HFFc6 (cell line): ENCODE data around the gene GNG3. TPM values are rescaled to one million over a fixed set of nuclear protein-coding genes. Genes with fewer than 3 reads are reported as not detected.
A peak's percentile ranks its signal among the peaks of the same experiment; 100 is the strongest.

ENCODE experiments used
- DNase-seq: peaks from one replicate; pipeline ENCODE4 v3.0.0-alpha.2; 2018
- H3K27ac Mint-ChIP-seq: 2 replicates; pipeline ENCODE4 v1.8.0; 2020; ENCODE audit warnings: mild to moderate bottlenecking, mixed read lengths
- H3K27me3 Mint-ChIP-seq: 2 replicates; pipeline ENCODE4 v1.8.0; 2021; ENCODE audit warnings: mild to moderate bottlenecking, moderate library complexity, mixed read lengths; ENCODE audit not compliant: insufficient read depth
- H3K36me3 Mint-ChIP-seq: 2 replicates; pipeline ENCODE4 v1.8.0; 2021; ENCODE audit warnings: low read depth, mixed read lengths
- H3K4me1 Mint-ChIP-seq: 2 replicates; pipeline ENCODE4 v1.8.0; 2020; ENCODE audit warnings: low read depth, mixed read lengths
- H3K4me3 Mint-ChIP-seq: 2 replicates; pipeline ENCODE4 v1.8.0; 2020; ENCODE audit warnings: mild to moderate bottlenecking, moderate library complexity, mixed read lengths
- H3K9me3 Mint-ChIP-seq: 2 replicates; pipeline ENCODE4 v1.8.0; 2020; ENCODE audit warnings: mild to moderate bottlenecking, mixed read lengths
- CTCF ChIP-seq: fragments of 200-600 bp; sonication (generic); IDR thresholded peaks from 2 replicates; pipeline ENCODE4 v1.5.0; 2021; ENCODE audit warnings: antibody characterized with exemption, mild to moderate bottlenecking
- total RNA-seq, 6 experiments: library from RNA; stranded (reverse); fragmentation: NEBNext Ultra II Directional; extraction: Animal tissue kit (Norgen Biotek cat#: 25700); gene quantifications; 2 replicates in 1 of 6; 3 replicates in 5 of 6; pipeline ENCODE4 v1.2.3, GENCODE V29; 2021

GNG3 gene
- total RNA-seq, 6 experiments from 2014 or later = not detected

- peak overlapping the region; percentile 98 for H3K27ac Mint-ChIP-seq
- peaks cover 39% of the 10 kb centered on the region for H3K4me1 Mint-ChIP-seq
- H3K27me3 Mint-ChIP-seq = peaks cover 5% of the 10 kb centered on the region
- H3K9me3 Mint-ChIP-seq = no peaks in the 10 kb centered on the region
- DNase-seq = peak; percentile 93
- no peak for TF ChIP-seq CTCF
- H3K36me3 Mint-ChIP-seq = peaks cover 34% of the 10 kb centered on the region
- H3K4me3 Mint-ChIP-seq = peak overlapping the region; percentile 94
Measured at GRCh38 chr11:62705880-62706849, 1.3 kb upstream of the GNG3 start.

GRCh38 chr11:62706850-62707247 lies 627 bp upstream of the GNG3 start:
- peaks cover 30% of the 10 kb centered on the region for H3K36me3 Mint-ChIP-seq
- peaks cover 39% of the 10 kb centered on the region for H3K4me1 Mint-ChIP-seq
- peak overlapping the region; percentile 94 for H3K4me3 Mint-ChIP-seq
- no peak for TF ChIP-seq CTCF
- peak overlapping the region; percentile 63 for H3K27ac Mint-ChIP-seq
- H3K9me3 Mint-ChIP-seq = no peaks in the 10 kb centered on the region
- H3K27me3 Mint-ChIP-seq = peaks cover 5% of the 10 kb centered on the region
- DNase-seq = no peak

DNA sequence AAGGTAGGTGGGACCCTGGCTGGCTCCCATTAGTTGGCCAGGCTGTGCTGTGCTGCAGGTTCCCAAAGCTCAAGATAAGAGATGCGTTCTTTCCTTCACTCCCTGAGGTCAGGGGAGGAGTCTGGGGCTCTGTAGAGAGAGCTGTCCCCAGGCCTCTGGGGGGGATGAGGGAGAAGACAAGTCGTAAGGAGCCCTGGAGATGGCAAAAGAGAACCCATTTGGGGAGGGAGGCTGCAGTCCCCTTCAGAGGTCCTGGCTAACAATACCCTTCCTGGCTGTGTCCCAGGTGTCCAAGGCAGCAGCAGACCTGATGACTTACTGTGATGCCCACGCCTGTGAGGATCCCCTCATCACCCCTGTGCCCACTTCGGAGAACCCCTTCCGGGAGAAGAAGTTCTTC lies 916 bp downstream of the GNG3 start:
- Mint-ChIP-seq H3K9me3 (no peaks in the 10 kb centered on the region), H3K27me3 (peaks cover 5% of the 10 kb centered on the region), H3K4me3 (peak overlapping the region; percentile 91), H3K4me1 (peaks cover 41% of the 10 kb centered on the region), H3K36me3 (peaks cover 29% of the 10 kb centered on the region), H3K27ac (peak overlapping the region; percentile 95)
- TF ChIP-seq CTCF = no peak
- no peak for DNase-seq

GRCh38 chr11:62708793-62709192 lies 1.3 kb downstream of the GNG3 start:
- H3K27me3 Mint-ChIP-seq = peaks cover 5% of the 10 kb centered on the region
- H3K4me1 Mint-ChIP-seq = peaks cover 44% of the 10 kb centered on the region
- no peaks in the 10 kb centered on the region for H3K9me3 Mint-ChIP-seq
- H3K36me3 Mint-ChIP-seq = peaks cover 32% of the 10 kb centered on the region
- TF ChIP-seq CTCF = no peak
- H3K4me3 Mint-ChIP-seq = peak overlapping the region; percentile 91
- DNase-seq = no peak
- H3K27ac Mint-ChIP-seq = peak overlapping the region; percentile 95

DNA sequence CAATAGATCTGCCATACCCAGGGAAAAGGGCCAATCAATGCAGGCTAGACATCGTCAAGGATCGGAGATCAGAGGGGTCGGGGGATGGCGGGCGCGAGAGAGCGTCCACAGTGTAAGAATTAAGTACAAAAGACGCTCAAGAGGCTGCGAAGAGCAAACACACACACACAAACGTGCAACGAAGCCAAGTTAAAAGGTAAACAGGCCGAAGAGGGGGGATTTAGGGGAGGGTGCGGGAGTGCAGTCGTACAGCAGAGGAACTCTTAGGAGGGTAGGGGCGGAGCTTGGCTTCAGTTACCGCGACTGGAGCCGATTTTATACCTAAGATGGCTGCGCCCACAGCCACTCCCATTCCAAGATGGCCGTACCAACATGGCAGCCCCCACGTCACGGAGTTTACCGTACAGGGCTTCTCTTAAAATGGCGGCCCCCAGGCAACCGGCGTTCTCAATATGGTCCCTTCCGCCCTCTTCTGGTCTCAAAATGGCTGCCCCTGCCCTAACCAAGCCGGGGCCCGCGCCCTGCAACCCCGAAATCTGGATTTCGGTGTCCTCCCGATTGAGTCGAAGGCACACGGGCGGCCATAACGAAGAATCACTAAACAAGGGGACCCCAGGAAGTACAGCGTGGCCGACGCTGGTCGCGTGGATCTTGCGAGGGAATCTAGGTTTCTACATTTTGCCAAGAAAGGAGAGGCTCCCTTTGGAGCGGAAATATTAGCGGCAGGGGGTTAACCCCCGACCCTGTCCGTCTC lies 1.9 kb downstream of the GNG3 start:
- DNase-seq = peak; percentile 96
- Mint-ChIP-seq H3K27me3 (peaks cover 5% of the 10 kb centered on the region), H3K9me3 (no peaks in the 10 kb centered on the region), H3K4me3 (peak overlapping the region; percentile 91), H3K36me3 (peaks cover 32% of the 10 kb centered on the region), H3K4me1 (peaks cover 44% of the 10 kb centered on the region), H3K27ac (peak overlapping the region; percentile 95)
- TF ChIP-seq CTCF = peak; percentile 23; the same call in 1 of the 2 replicates
